GM12878 (cell line): ENCODE data around the gene DYNC2LI1. TPM values are rescaled to one million over a fixed set of nuclear protein-coding genes. Genes with fewer than 3 reads are reported as not detected.

Source experiments
- ATAC-seq: fragments of 200-7000 bp; cut with Tn5 transposase; 3 replicates; pipeline ENCODE4 v1.9.1; 2020; ENCODE audit warnings: mild to moderate bottlenecking, moderate library complexity
- BruUV-seq: library from RNA; stranded (reverse); fragments of 400-500 nt; replicated peaks from 2 replicates; lab custom pipeline; 2021; lab: Mats Ljungman, UMichigan
- CTCF ChIA-PET: fragments of 300-600 bp; sonication (Branson Sonifier 250); formaldehyde crosslinking; extraction: SDS; loops from one replicate; lab custom pipeline; 2021; ENCODE audit warnings: inconsistent platforms; lab: Yijun Ruan, JAX
- POLR2A ChIA-PET: fragments of 350-600 bp; formaldehyde crosslinking; extraction: SDS; loops from one replicate; lab custom pipeline; 2021; ENCODE audit warnings: inconsistent platforms; lab: Charles Lee
- RAD21 ChIA-PET: fragments of 300-600 bp; sonication (Branson Sonifier 250); formaldehyde crosslinking; loops from one replicate; lab custom pipeline; 2023; ENCODE audit warnings: antibody characterized with exemption; ENCODE audit not compliant: unreplicated experiment; lab: Charles Lee
- SMC1A ChIA-PET: fragments of 300-600 bp; sonication (Branson Sonifier 250); formaldehyde crosslinking; loops from one replicate; lab custom pipeline; 2023; ENCODE audit not compliant: unreplicated experiment, uncharacterized antibody; lab: Charles Lee
- DNase-seq: peaks from one replicate; pipeline ENCODE4 v3.0.0-alpha.2; 2011; ENCODE audit warnings: low read depth, low spot score
- FAIRE-seq: peaks from 3 replicates; lab custom pipeline; 2011; peaks lifted over from hg19 to GRCh38; lab: Jason Lieb, UNC
- H2AFZ ChIP-seq: 2 replicates; pipeline ENCODE4 v1.6.0; 2011; ENCODE audit warnings: low read depth, low read length, control low read depth; ENCODE audit not compliant: control insufficient read depth
- H3K27ac ChIP-seq: 2 replicates; pipeline ENCODE4 v1.5.1; 2011; ENCODE audit warnings: control low read depth; ENCODE audit not compliant: control insufficient read depth, insufficient read depth
- H3K27me3 ChIP-seq, 2 experiments: replicated peaks in 1 of 2; 2 replicates each; pipeline versions ENCODE4 v1.6.0 to v1.6.1; 2011; ENCODE audit warnings: low read length in 1 of 2; ENCODE audit not compliant: control insufficient read depth in 2 of 2, insufficient read depth in 2 of 2
- H3K36me3 ChIP-seq, 2 experiments: 2 replicates each; pipeline ENCODE4 v1.5.1; 2011; ENCODE audit warnings: low read length in 1 of 2; ENCODE audit not compliant: control insufficient read depth in 2 of 2, insufficient read depth in 2 of 2
- H3K4me1 ChIP-seq: 2 replicates; pipeline ENCODE4 v1.6.1; 2011; ENCODE audit warnings: mild to moderate bottlenecking, low read length, moderate library complexity, mixed read lengths; ENCODE audit not compliant: control insufficient read depth, insufficient read depth
- H3K4me2 ChIP-seq: 2 replicates; pipeline ENCODE4 v1.6.0; 2011; ENCODE audit warnings: control low read depth; ENCODE audit not compliant: control insufficient read depth, insufficient read depth
- H3K4me3 ChIP-seq: fragments of 200-600 bp; sonication (generic); 2 replicates; pipeline ENCODE4 v1.5.1; 2016
- H3K79me2 ChIP-seq: 2 replicates; pipeline ENCODE4 v1.6.0; 2011; ENCODE audit warnings: low read length; ENCODE audit not compliant: control insufficient read depth, insufficient read depth
- H3K9ac ChIP-seq: 2 replicates; pipeline ENCODE4 v1.8.0; 2011; ENCODE audit warnings: low read length, control low read depth, mixed read lengths; ENCODE audit not compliant: control insufficient read depth, insufficient read depth
- H3K9me3 ChIP-seq: replicated peaks from 3 replicates; pipeline ENCODE4 v1.5.1; 2011; ENCODE audit warnings: mild to moderate bottlenecking, low read length; ENCODE audit not compliant: control insufficient read depth, insufficient read depth
- H4K20me1 ChIP-seq: 2 replicates; pipeline ENCODE4 v1.6.0; 2011; ENCODE audit not compliant: control insufficient read depth, insufficient read depth
- JUND ChIP-seq: IDR thresholded peaks from 2 replicates; pipeline ENCODE4 v1.6.1; 2012; ENCODE audit warnings: low read depth, mild to moderate bottlenecking, low read length, improper control_type of control experiment, moderate library complexity
- MXI1 ChIP-seq: fragments of 150-350 bp; IDR thresholded peaks from 2 replicates; pipeline ENCODE4 v1.6.1; 2011; ENCODE audit warnings: low read depth, mild to moderate bottlenecking, inconsistent platforms, low read length, improper control_type of control experiment
- RFX5 ChIP-seq: IDR thresholded peaks from 2 replicates; pipeline ENCODE4 v1.6.1; 2011; ENCODE audit warnings: low read depth, low read length, improper control_type of control experiment
- WGBS: methylation state at CpG from one replicate; pipeline ENCODE4 v1.1.6; 2016; ENCODE audit warnings: low lambda C conversion rate; ENCODE audit not compliant: insufficient replicate concordance, insufficient coverage; ENCODE audit errors: missing lambda C conversion rate; 5-methylcytosine and 5-hydroxymethylcytosine counted together
- in situ Hi-C: fragments of 300-500 bp; cut with MboI; formaldehyde crosslinking; loops from 9 replicates; pipeline ENCODE4 v1.14.3; 2018; ENCODE audit warnings: mixed read lengths
- intact Hi-C: fragments of 100-400 bp; cut with micrococcal nuclease; formaldehyde crosslinking; loops from one replicate; pipeline ENCODE4 v1.14.2; 2022; ENCODE audit not compliant: unreplicated experiment
- polyA plus RNA-seq, 11 experiments: library from polyadenylated mRNA; depleted of rRNA in 4 of 11; unstranded in 6 of 11; stranded (reverse) in 5 of 11; fragments of >200 nt; fragmentation: Nextera tagmentation in 4 of 11; fragmentation: Illumina TruSeq in 1 of 11; extraction: Ambion mirVana in 4 of 11; extraction: Trizol in 1 of 11; gene quantifications; 1 replicate in 1 of 11; 2 replicates in 10 of 11; pipeline versions ENCODE4 v1.2.1 to v1.2.3, GENCODE V29; 2011 to 2016; ENCODE audit warnings: inconsistent platforms in 2 of 11, missing spikeins in 2 of 11, low read depth in 1 of 11
- total RNA-seq, 4 experiments: library from RNA; depleted of rRNA in 3 of 4; stranded (reverse); fragments of >200 nt in 3 of 4; fragmentation: Illumina TruSeq in 1 of 4; extraction: Trizol in 1 of 4; gene quantifications; 2 replicates each; pipeline versions ENCODE4 v1.2.1 to v1.2.3, GENCODE V29; 2013 to 2021
- TF ChIP-seq, protein P1 (sequence below): IDR thresholded peaks from 2 replicates; pipeline ENCODE4 v1.6.1; 2011; ENCODE audit warnings: low read depth, low read length, improper control_type of control experiment, borderline replicate concordance
- TF ChIP-seq, protein P2 (sequence below): fragments of 450-650 bp; IDR thresholded peaks from 2 replicates; pipeline ENCODE4 v1.6.1; 2014; ENCODE audit warnings: mild to moderate bottlenecking
- TF ChIP-seq, protein P3 (sequence below): IDR thresholded peaks from 2 replicates; pipeline ENCODE4 v1.6.1; 2011; ENCODE audit warnings: borderline replicate concordance, low read depth, mild to moderate bottlenecking, moderate library complexity, low read length; ENCODE audit not compliant: insufficient read depth, poor library complexity, severe bottlenecking

The DYNC2LI1 gene
- total and polyA plus RNA-seq, 10 of the 15 experiments (the other 5 are each of a cell fraction or from before 2014, with no cell fraction given): 9.5 to 27.3 (median 19.3) TPM

DNA sequence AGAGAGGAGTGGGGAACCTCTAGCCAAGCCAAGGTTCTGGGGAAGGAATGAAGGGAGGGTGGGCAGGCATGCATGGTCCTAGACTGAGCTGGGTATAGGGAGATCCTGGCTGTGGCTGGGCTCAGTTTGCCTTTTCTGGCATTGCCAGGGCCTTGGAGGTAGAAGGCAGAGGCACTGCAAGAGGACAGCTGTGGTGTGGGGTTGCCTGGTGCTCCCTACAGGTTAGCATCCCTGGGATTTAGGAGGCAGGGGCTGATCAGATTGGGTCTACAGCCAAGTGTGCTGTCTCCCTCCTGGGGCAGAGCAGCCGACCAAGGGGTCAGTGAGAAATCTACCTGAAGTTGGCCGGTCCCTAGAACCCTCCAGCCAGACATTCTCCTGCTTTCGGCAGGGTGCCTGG, 80.8 kb downstream of the DYNC2LI1 start:
- no peak overlapping the region for H3K4me2 ChIP-seq
- H3K27ac ChIP-seq: no peak overlapping the region
- H3K9ac ChIP-seq: no peak overlapping the region
- WGBS: 62% methylated on average over 3 of the region's 3 CpGs
- H3K27me3 ChIP-seq: no peaks in the 10 kb centered on the region
- no TSS peak for BruUV-seq
- no peaks in the 10 kb centered on the region for H3K36me3 ChIP-seq
- in situ Hi-C loops: no loop called here
- no peaks in the 10 kb centered on the region for H4K20me1 ChIP-seq
- POLR2A ChIA-PET: no interaction called here
- no peak for FAIRE-seq
- SMC1A ChIA-PET: no interaction called here
- no peak for ATAC-seq
- intact Hi-C loops: no loop called here
- no peaks in the 10 kb centered on the region for H3K9me3 ChIP-seq
- RAD21 ChIA-PET: no interaction called here
- no peaks in the 10 kb centered on the region for H3K79me2 ChIP-seq
- TF ChIP-seq MXI1: no peak
- TF ChIP-seq, protein P1, sequence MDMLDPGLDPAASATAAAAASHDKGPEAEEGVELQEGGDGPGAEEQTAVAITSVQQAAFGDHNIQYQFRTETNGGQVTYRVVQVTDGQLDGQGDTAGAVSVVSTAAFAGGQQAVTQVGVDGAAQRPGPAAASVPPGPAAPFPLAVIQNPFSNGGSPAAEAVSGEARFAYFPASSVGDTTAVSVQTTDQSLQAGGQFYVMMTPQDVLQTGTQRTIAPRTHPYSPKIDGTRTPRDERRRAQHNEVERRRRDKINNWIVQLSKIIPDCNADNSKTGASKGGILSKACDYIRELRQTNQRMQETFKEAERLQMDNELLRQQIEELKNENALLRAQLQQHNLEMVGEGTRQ: no peak
- TF ChIP-seq JUND: no peak
- TF ChIP-seq, protein P2, sequence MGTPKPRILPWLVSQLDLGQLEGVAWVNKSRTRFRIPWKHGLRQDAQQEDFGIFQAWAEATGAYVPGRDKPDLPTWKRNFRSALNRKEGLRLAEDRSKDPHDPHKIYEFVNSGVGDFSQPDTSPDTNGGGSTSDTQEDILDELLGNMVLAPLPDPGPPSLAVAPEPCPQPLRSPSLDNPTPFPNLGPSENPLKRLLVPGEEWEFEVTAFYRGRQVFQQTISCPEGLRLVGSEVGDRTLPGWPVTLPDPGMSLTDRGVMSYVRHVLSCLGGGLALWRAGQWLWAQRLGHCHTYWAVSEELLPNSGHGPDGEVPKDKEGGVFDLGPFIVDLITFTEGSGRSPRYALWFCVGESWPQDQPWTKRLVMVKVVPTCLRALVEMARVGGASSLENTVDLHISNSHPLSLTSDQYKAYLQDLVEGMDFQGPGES: no peak
- TF ChIP-seq, protein P3, sequence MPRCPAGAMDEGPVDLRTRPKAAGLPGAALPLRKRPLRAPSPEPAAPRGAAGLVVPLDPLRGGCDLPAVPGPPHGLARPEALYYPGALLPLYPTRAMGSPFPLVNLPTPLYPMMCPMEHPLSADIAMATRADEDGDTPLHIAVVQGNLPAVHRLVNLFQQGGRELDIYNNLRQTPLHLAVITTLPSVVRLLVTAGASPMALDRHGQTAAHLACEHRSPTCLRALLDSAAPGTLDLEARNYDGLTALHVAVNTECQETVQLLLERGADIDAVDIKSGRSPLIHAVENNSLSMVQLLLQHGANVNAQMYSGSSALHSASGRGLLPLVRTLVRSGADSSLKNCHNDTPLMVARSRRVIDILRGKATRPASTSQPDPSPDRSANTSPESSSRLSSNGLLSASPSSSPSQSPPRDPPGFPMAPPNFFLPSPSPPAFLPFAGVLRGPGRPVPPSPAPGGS: no peak
- TF ChIP-seq RFX5: no peak
- TF ChIP-seq, all 136 proteins: peak for 0
- Histone ChIP-seq H3K4me3 (no peak overlapping the region), H3K4me1 (no peaks in the 10 kb centered on the region), H2AFZ (no peak overlapping the region)
- no peak for DNase-seq
- CTCF ChIA-PET: no interaction called here
